Natural killer cell (primary cell): Measurements from ENCODE around the gene RNF135. TPM values are rescaled to one million over a fixed set of nuclear protein-coding genes. Genes with fewer than 3 reads are reported as not detected.
"Not testable (repeated sequence)": the region's sequence is repeated elsewhere in the genome, so short reads cannot be mapped to it uniquely, and the experiment has no call there.

Experiments used
- ATAC-seq, 3 donors: fragments of 150-1000 bp in 2 of 3; fragments of 200-7000 bp in 1 of 3; cut with Tn5 transposase; 1 replicate in 1 of 3; 2 replicates in 2 of 3; pipeline ENCODE4 v1.10.0; 2021; ENCODE audit warnings: mild to moderate bottlenecking in 2 of 3, moderate library complexity in 2 of 3
- DNase-seq, 2 donors: peaks; one replicate each; pipeline versions ENCODE4 v3.0.0 to v3.0.0-alpha.2; 2013 to 2021; ENCODE audit warnings: mixed read lengths in 1 of 2
- H3K27ac ChIP-seq: one replicate; pipeline ENCODE4 v1.5.1; 2013; ENCODE audit warnings: mild to moderate bottlenecking, low read length
- H3K27me3 ChIP-seq: one replicate; pipeline ENCODE4 v1.6.1; 2013; ENCODE audit warnings: low read length; ENCODE audit not compliant: control insufficient read depth, insufficient read depth
- H3K36me3 ChIP-seq: one replicate; pipeline ENCODE4 v1.6.1; 2013; ENCODE audit warnings: low read length; ENCODE audit not compliant: control insufficient read depth, insufficient read depth
- H3K4me1 ChIP-seq: one replicate; pipeline ENCODE4 v1.6.1; 2013; ENCODE audit warnings: low read length; ENCODE audit not compliant: control insufficient read depth, insufficient read depth
- H3K4me3 ChIP-seq: one replicate; pipeline ENCODE4 v1.5.1; 2013; ENCODE audit warnings: low read length
- H3K9me3 ChIP-seq: one replicate; pipeline ENCODE4 v1.6.1; 2013; ENCODE audit warnings: low read length; ENCODE audit not compliant: control insufficient read depth, insufficient read depth
- H3K27ac Mint-ChIP-seq, 2 donors: one replicate each; pipeline ENCODE4 v1.8.0; 2022; ENCODE audit warnings: mild to moderate bottlenecking in 2 of 2, mixed read lengths in 2 of 2, moderate library complexity in 1 of 2
- H3K27me3 Mint-ChIP-seq, 2 donors: one replicate each; pipeline ENCODE4 v1.8.0; 2022; ENCODE audit warnings: low read depth in 2 of 2, mixed read lengths in 2 of 2
- H3K36me3 Mint-ChIP-seq: one replicate; pipeline ENCODE4 v1.8.0; 2022; ENCODE audit warnings: mixed read lengths
- H3K4me1 Mint-ChIP-seq, 2 donors: one replicate each; pipeline ENCODE4 v1.8.0; 2022; ENCODE audit warnings: mixed read lengths in 2 of 2
- H3K4me3 Mint-ChIP-seq: one replicate; pipeline ENCODE4 v1.8.0; 2022; ENCODE audit warnings: mild to moderate bottlenecking, moderate library complexity, mixed read lengths
- H3K9me3 Mint-ChIP-seq, 2 donors: one replicate each; pipeline ENCODE4 v1.8.0; 2022; ENCODE audit warnings: mixed read lengths in 2 of 2
- CTCF ChIP-seq: fragments of 200-600 bp; IDR thresholded peaks from one replicate; pipeline ENCODE4 v1.8.0; 2022; ENCODE audit warnings: antibody characterized with exemption
- WGBS: methylation state at CpG from one replicate; pipeline ENCODE4 v1.1.7; 2013; ENCODE audit warnings: missing lambda C conversion rate; ENCODE audit not compliant: insufficient coverage; 5-methylcytosine and 5-hydroxymethylcytosine counted together
- intact Hi-C: fragments of 100-400 bp; cut with micrococcal nuclease; formaldehyde crosslinking; loops from one replicate; pipeline ENCODE4 v1.14.2; 2022
- total RNA-seq, 4 donors: library from RNA; stranded (reverse); fragments of 120-200 nt in 1 of 4; gene quantifications; one replicate each; pipeline versions ENCODE4 v1.2.3 to v1.2.4, GENCODE V29; 2013 to 2022

Gene RNF135
- total RNA-seq, 3 donors from 2014 or later (not counting 1 experiment from before 2014, with no cell fraction given): 8.8 to 13.5 (median 11.7) TPM

- DNase-seq (no peak), ATAC-seq (no peak)
- no peaks in the 10 kb centered on the region for H3K27me3 Mint-ChIP-seq
- 96% methylated on average over 8 of the region's 8 CpGs for WGBS
- H3K36me3 Mint-ChIP-seq: peaks cover 7% of the 10 kb centered on the region
- H3K9me3 Mint-ChIP-seq: no peaks in the 10 kb centered on the region
- no peak overlapping the region for H3K4me3 Mint-ChIP-seq
- H3K4me1 ChIP-seq: no peaks in the 10 kb centered on the region
- H3K27ac Mint-ChIP-seq: no peak overlapping the region
- no peak overlapping the region for H3K4me3 ChIP-seq
- no peaks in the 10 kb centered on the region for H3K27me3 ChIP-seq
- H3K27ac ChIP-seq: no peak overlapping the region
- no peaks in the 10 kb centered on the region for H3K36me3 ChIP-seq
- H3K4me1 Mint-ChIP-seq: no peaks in the 10 kb centered on the region
- intact Hi-C loops: no loop called here
- no peak for TF ChIP-seq CTCF
- H3K9me3 ChIP-seq: no peaks in the 10 kb centered on the region
These were observed 61.0 kb downstream of the RNF135 start for GRCh38 chr17:31031841-31032240.

GRCh38 chr17:31035611-31036010, 64.8 kb downstream of the RNF135 start:
- H3K9me3 Mint-ChIP-seq, H3K27me3 ChIP-seq, H3K4me3 ChIP-seq, H3K9me3 ChIP-seq, H3K27ac ChIP-seq, intact Hi-C loops, H3K36me3 Mint-ChIP-seq, H3K4me3 Mint-ChIP-seq, DNase-seq, H3K4me1 ChIP-seq, H3K27me3 Mint-ChIP-seq, H3K27ac Mint-ChIP-seq, ATAC-seq, H3K4me1 Mint-ChIP-seq, H3K36me3 ChIP-seq: not testable (repeated sequence)
- WGBS: 95% methylated on average over 4 of the region's 5 CpGs

- H3K27me3 Mint-ChIP-seq, H3K36me3 ChIP-seq, H3K9me3 ChIP-seq, H3K27ac ChIP-seq, H3K4me1 ChIP-seq, H3K36me3 Mint-ChIP-seq, H3K4me3 Mint-ChIP-seq, ATAC-seq, H3K4me3 ChIP-seq, H3K27ac Mint-ChIP-seq, H3K4me1 Mint-ChIP-seq, H3K27me3 ChIP-seq, DNase-seq, intact Hi-C loops, H3K9me3 Mint-ChIP-seq: not testable (repeated sequence)
- 95% methylated on average over 4 of the region's 7 CpGs for WGBS
These were observed 70.0 kb downstream of the RNF135 start for GRCh38 chr17:31040837-31041236.

GRCh38 chr17:31042378-31042777, 71.5 kb downstream of the RNF135 start:
- H3K27me3 ChIP-seq, H3K4me3 Mint-ChIP-seq, H3K9me3 Mint-ChIP-seq, H3K27ac Mint-ChIP-seq, DNase-seq, H3K4me1 Mint-ChIP-seq, H3K36me3 Mint-ChIP-seq, H3K4me3 ChIP-seq, intact Hi-C loops, ATAC-seq, H3K27me3 Mint-ChIP-seq, H3K9me3 ChIP-seq, H3K27ac ChIP-seq, H3K36me3 ChIP-seq, H3K4me1 ChIP-seq: not testable (repeated sequence)
- WGBS: 94% methylated on average over 6 of the region's 6 CpGs

- H3K36me3 Mint-ChIP-seq, H3K27me3 Mint-ChIP-seq, H3K4me3 Mint-ChIP-seq, H3K9me3 Mint-ChIP-seq, intact Hi-C loops, H3K4me3 ChIP-seq, H3K36me3 ChIP-seq, DNase-seq, H3K27ac Mint-ChIP-seq, H3K9me3 ChIP-seq, ATAC-seq, H3K27ac ChIP-seq, H3K27me3 ChIP-seq: not testable (repeated sequence)
- peaks cover 9 to 10% of the 10 kb centered on the region in 2 donors for H3K4me1 Mint-ChIP-seq
- H3K4me1 ChIP-seq: peaks cover 10% of the 10 kb centered on the region
- WGBS: 90% methylated on average over 2 of the region's 7 CpGs
These were observed 76.1 kb downstream of the RNF135 start for GRCh38 chr17:31046856-31047425.
